ACC112 (cell line): ENCODE data around the gene SLC26A11.
"Not testable (repeated sequence)": the region's sequence is repeated elsewhere in the genome, so short reads cannot be mapped to it uniquely, and the experiment has no call there.

Experiments used
- H2AFZ ChIP-seq: fragments of 200-600 bp; sonication (generic); one replicate; pipeline ENCODE4 v1.6.0; 2017; ENCODE audit warnings: antibody characterized with exemption, low read length; ENCODE audit not compliant: unreplicated experiment
- H3K27ac ChIP-seq: fragments of 200-600 bp; sonication (generic); 2 replicates; pipeline ENCODE4 v1.5.1; 2014; ENCODE audit warnings: low read depth, mild to moderate bottlenecking, antibody characterized with exemption, low read length, moderate library complexity
- H3K27me3 ChIP-seq: fragments of 200-600 bp; sonication (generic); 2 replicates; pipeline ENCODE4 v1.6.1; 2014; ENCODE audit warnings: mild to moderate bottlenecking, antibody characterized with exemption, low read length, moderate library complexity, mixed read lengths; ENCODE audit not compliant: insufficient read depth
- H3K36me3 ChIP-seq: fragments of 200-600 bp; sonication (generic); 2 replicates; pipeline ENCODE4 v1.6.1; 2016; ENCODE audit warnings: mild to moderate bottlenecking, antibody characterized with exemption, low read length, moderate library complexity, mixed read lengths; ENCODE audit not compliant: insufficient read depth
- H3K4me1 ChIP-seq: fragments of 200-600 bp; sonication (generic); one replicate; pipeline ENCODE4 v1.6.1; 2016; ENCODE audit warnings: low read length, mixed read lengths; ENCODE audit not compliant: insufficient read depth, unreplicated experiment, control insufficient read depth
- H3K4me3 ChIP-seq: fragments of 200-600 bp; sonication (generic); 2 replicates; pipeline ENCODE4 v1.5.1; 2014; ENCODE audit warnings: mild to moderate bottlenecking, low read depth, low read length
- H3K79me2 ChIP-seq: fragments of 200-600 bp; sonication (generic); one replicate; pipeline ENCODE4 v1.6.0; 2016; ENCODE audit warnings: low read length; ENCODE audit not compliant: control insufficient read depth, unreplicated experiment, insufficient read depth

SLC26A11 gene

DNA sequence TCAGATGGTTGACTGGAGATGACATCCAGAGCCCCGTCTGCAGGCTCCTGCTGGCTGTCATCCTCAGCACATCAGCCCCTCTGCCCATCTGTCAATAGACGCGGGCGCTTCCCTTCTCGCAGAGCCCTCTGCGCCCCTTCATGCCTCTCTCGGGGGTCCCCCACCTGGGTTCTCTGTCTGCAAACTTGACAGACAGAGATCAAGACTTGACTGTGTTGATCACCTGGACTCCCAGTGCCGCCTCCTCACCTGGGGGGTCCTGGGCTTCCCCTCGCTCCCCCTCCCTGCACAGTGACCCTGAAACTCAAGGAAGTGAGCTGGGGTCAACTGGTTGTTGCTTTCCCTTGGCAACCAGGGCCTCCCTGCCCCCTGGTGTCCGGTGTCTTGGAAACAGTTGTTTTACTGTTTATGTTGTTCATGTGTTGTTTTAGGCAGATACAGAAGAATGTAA is 72.3 kb downstream of the SLC26A11 start:
- peaks cover 46% of the 10 kb centered on the region for H3K36me3 ChIP-seq
- no peak overlapping the region for H3K4me3 ChIP-seq
- H3K27ac ChIP-seq = no peak overlapping the region
- peaks cover 19% of the 10 kb centered on the region for H3K79me2 ChIP-seq
- no peak overlapping the region for H2AFZ ChIP-seq
- H3K27me3 ChIP-seq = no peaks in the 10 kb centered on the region
- H3K4me1 ChIP-seq = no peaks in the 10 kb centered on the region

DNA sequence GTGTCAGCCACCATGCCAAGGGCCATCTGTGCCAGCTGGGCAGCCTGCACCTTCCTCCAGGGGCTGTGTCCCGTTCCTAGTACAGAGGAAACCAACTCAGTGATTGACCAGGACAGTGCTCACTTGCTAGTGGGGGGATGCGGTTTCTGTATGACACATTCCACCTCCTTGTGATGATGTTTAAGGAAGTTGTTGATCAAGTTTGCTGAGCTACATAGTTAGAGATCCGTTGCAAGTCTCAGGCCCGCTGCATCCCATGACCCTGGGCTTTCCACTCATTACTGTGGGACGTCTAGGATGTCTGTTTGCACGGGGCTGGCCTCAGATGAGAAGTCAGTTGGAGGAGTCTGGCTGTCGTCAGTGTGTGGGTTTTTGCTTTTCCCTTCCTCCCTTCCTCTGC is 74.0 kb downstream of the SLC26A11 start:
- Histone ChIP-seq H3K4me3 (no peak overlapping the region), H3K36me3 (peaks cover 46% of the 10 kb centered on the region), H2AFZ (no peak overlapping the region), H3K4me1 (no peaks in the 10 kb centered on the region), H3K27ac (no peak overlapping the region), H3K79me2 (peaks cover 24% of the 10 kb centered on the region), H3K27me3 (no peaks in the 10 kb centered on the region)

DNA sequence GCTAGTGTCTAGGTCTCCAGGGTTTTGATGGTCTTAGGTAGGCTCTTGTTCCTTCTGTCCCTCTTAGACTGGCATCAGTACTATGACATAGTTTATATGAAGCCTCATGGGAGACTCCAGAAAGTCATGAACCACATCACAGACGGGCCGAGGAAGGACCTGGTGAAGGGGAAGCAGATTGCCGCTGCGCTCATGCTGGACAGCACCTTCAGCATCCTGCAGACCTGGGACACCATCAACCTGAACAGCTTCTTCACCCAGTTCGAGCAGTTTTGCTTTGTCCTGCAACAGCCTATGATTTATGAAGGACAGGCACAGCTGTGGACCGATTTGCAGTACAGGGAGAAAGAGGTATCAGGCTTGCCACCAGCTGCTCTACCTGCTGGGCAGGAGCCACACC is 74.4 kb downstream of the SLC26A11 start:
- Histone ChIP-seq H2AFZ (no peak overlapping the region), H3K4me3 (no peak overlapping the region), H3K79me2 (peaks cover 26% of the 10 kb centered on the region), H3K27ac (no peak overlapping the region), H3K27me3 (no peaks in the 10 kb centered on the region), H3K4me1 (no peaks in the 10 kb centered on the region), H3K36me3 (peaks cover 50% of the 10 kb centered on the region)

- no peak overlapping the region for H3K27ac ChIP-seq
- no peak overlapping the region for H2AFZ ChIP-seq
- peaks cover 54% of the 10 kb centered on the region for H3K36me3 ChIP-seq
These were observed 74.9 kb downstream of the SLC26A11 start for GRCh38 chr17:80295146-80295545.

GRCh38 chr17:80295559-80295958 is 75.3 kb downstream of the SLC26A11 start:
- Histone ChIP-seq H3K27ac (no peak overlapping the region), H3K27me3 (no peaks in the 10 kb centered on the region), H3K4me3 (no peak overlapping the region), H3K79me2 (peaks cover 25% of the 10 kb centered on the region), H2AFZ (no peak overlapping the region), H3K36me3 (peaks cover 53% of the 10 kb centered on the region), H3K4me1 (no peaks in the 10 kb centered on the region)

More at GRCh38 chr17:80295146-80295545, 74.9 kb downstream of the SLC26A11 start:
- Histone ChIP-seq H3K4me1 (no peaks in the 10 kb centered on the region), H3K4me3 (no peak overlapping the region), H3K79me2 (peaks cover 27% of the 10 kb centered on the region), H3K27me3 (no peaks in the 10 kb centered on the region)

GRCh38 chr17:80296221-80296620 is 76.0 kb downstream of the SLC26A11 start:
- no peak overlapping the region for H2AFZ ChIP-seq
- H3K79me2 ChIP-seq = peaks cover 25% of the 10 kb centered on the region
- H3K4me1 ChIP-seq = no peaks in the 10 kb centered on the region
- H3K27me3 ChIP-seq = no peaks in the 10 kb centered on the region
- H3K4me3 ChIP-seq = no peak overlapping the region
- H3K36me3 ChIP-seq = peaks cover 55% of the 10 kb centered on the region
- no peak overlapping the region for H3K27ac ChIP-seq

- no peak overlapping the region for H3K27ac ChIP-seq
- H3K36me3 ChIP-seq = peaks cover 61% of the 10 kb centered on the region
- peaks cover 25% of the 10 kb centered on the region for H3K79me2 ChIP-seq
- no peaks in the 10 kb centered on the region for H3K27me3 ChIP-seq
- no peak overlapping the region for H2AFZ ChIP-seq
- H3K4me1 ChIP-seq = no peaks in the 10 kb centered on the region
- no peak overlapping the region for H3K4me3 ChIP-seq
These were observed 77.9 kb downstream of the SLC26A11 start for GRCh38 chr17:80297996-80298560.

DNA sequence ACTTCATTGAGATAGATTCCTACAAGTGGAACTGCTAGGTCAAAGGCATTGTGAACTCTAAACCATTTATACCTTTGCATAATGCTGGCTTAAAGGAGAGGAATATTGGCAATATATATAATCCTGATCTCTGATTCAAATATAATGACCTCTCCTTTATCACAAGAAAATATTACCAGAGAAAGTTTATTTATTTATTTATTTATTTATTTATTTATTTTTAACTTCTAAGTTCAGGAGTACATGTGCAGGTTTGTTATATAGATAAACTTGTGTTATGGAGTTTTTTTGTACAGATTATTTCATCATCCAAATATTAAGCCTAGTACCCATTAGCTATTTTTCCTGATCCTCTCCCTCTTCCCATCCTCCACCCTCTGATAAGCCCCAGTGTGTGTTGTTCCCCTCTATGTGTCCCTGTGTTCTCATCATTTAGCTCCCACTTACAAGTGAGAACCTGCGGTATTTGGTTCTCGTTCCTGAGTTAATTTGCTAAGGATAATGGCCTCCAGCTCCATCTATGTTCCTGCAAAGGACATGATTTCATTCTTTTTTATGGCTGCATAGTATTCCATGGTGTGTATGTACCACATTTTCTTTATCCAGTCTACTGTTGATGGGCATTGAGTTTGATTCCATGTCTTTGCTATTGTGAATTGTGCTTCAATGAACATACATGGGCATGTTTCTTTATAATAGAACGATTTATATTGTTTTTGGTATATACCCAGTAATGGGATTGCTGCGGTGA is 79.3 kb downstream of the SLC26A11 start:
- H3K27ac ChIP-seq, H3K4me1 ChIP-seq: not testable (repeated sequence)

DNA sequence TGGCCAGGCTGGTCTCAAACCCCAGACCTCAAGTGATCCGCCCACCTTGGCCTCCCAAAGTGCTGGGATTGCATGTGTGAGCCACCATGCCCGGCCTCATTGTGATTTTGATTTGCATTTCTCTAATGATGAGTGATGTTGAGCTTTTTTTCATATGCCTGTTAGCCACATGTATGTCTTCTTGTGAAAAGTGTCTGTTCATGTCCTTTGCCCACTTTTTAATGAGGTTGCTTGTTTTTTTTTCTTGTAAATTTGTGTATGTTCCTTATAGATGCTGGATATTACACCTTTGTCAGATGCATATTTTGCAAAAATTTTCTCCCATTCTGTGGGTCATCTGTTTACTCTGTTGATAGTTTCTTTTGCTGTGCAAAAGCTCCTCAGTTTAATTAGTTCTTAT is 80.5 kb downstream of the SLC26A11 start:
- H3K27me3 ChIP-seq, H2AFZ ChIP-seq, H3K27ac ChIP-seq, H3K4me3 ChIP-seq, H3K4me1 ChIP-seq: not testable (repeated sequence)
- H3K79me2 ChIP-seq = peaks cover 19% of the 10 kb centered on the region
- H3K36me3 ChIP-seq = peaks cover 68% of the 10 kb centered on the region

More for the DNA sequence above, 79.3 kb downstream of the SLC26A11 start:
- H2AFZ ChIP-seq, H3K27me3 ChIP-seq, H3K4me3 ChIP-seq: not testable (repeated sequence)
- peaks cover 66% of the 10 kb centered on the region for H3K36me3 ChIP-seq
- peaks cover 23% of the 10 kb centered on the region for H3K79me2 ChIP-seq
